ENCODE data around the gene EFNA5.
A peak's percentile ranks its signal among the peaks of the same experiment; 100 is the strongest.

Gene EFNA5

DNA sequence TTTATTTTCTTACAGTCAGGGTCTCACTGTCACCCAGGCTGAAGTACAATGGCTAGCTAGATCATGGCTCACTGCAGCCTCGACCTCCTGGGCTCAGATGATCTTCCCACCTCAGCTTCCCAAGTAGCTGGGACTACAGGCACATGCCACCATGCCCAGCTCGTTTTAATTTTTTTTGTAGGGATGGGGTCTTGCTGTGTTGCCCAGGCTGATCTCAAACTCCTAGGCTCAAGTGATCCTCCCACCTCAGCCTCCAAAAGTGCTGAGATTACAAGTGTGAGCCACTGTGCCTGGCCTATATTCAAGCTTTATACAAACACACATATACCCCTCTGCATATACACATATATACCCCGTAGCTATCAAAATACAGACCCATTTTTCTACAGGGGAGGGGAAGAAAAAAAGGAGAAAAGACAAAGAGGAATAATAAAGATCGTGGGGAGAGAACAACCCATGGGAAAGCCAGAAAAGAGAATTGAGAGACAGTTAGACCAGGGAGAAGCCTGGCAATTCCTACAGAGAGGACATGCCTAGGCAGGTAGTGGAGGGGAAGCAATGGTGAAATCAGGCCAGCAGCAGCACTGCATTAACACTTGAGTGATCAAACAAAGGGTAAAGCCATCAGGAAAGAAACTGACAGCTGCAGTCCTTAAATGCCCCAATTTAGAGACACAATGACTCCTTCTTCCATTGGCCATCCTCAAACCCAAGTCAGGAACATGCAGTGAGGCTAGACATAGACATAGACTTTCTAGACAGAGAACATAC lies 102.7 kb downstream of the EFNA5 start (continued):
- TF ChIP-seq ZNF701 (tag by site-specific recombination; IDR thresholded peaks at IDR 0.05) = no peak

DNA sequence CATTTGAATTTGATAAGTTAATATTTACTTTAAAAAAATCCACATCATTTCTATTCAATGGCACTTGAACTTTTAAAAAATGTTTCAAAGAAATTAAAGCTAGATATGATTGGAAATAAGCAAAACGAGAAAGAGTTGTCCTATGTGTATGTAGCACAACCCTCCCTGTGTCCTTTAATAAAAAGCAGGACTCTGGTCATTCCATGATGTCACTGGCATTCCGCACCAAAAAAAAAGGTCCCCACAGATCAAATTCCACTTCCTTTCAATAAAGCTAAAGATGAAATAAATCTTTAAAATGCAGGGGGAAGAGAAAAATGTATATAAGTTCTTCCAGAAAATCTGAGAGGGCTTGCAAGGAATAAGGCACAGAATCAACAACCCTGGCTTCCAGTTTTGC lies 103.8 kb downstream of the EFNA5 start:
- Histone ChIP-seq H3K9me3 (ENCODE audit: control insufficient read depth, insufficient read depth, low read depth, low read length) (no peaks in the 10 kb centered on the region), H3K4me3 (ENCODE audit: low read depth, low read length) (no peak overlapping the region), H3K4me1 (ENCODE audit: control insufficient read depth, insufficient read depth, low read length) (peaks cover 61% of the 10 kb centered on the region), H3K36me3 (ENCODE audit: control insufficient read depth in 2 of 2, insufficient read depth in 1 of 2, low read length in 2 of 2) (no peaks in the 10 kb centered on the region), H3K27ac (ENCODE audit: extremely low read depth, low read depth, low read length) (no peak overlapping the region)
- CTCF ChIA-PET = interaction anchor here (0.6 kb wide), 1 partner anchor 604 kb away, joined by 4 read pairs; no protein-coding TSS in a partner anchor
- POLR2A ChIA-PET = no interaction called here
- TF ChIP-seq, protein P1, sequence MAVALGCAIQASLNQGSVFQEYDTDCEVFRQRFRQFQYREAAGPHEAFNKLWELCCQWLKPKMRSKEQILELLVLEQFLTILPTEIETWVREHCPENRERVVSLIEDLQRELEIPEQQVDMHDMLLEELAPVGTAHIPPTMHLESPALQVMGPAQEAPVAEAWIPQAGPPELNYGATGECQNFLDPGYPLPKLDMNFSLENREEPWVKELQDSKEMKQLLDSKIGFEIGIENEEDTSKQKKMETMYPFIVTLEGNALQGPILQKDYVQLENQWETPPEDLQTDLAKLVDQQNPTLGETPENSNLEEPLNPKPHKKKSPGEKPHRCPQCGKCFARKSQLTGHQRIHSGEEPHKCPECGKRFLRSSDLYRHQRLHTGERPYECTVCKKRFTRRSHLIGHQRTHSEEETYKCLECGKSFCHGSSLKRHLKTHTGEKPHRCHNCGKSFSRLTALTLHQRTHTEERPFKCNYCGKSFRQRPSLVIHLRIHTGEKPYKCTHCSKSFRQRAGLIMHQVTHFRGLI (tag by site-specific recombination; IDR thresholded peaks at IDR 0.05) = no peak
- TF ChIP-seq ZNF391 (tag by site-specific recombination; IDR thresholded peaks at IDR 0.05; ENCODE audit: borderline replicate concordance, low read depth) (no peak), ATF2 (tag by site-specific recombination; IDR thresholded peaks at IDR 0.05; ENCODE audit: low read depth) (no peak), HOXC10 (CRISPR knock-in tag; IDR thresholded peaks at IDR 0.05) (no peak), ZNF76 (tag by site-specific recombination; IDR thresholded peaks at IDR 0.05; ENCODE audit: borderline replicate concordance, low read depth) (no peak), HIC1 (tag by site-specific recombination; IDR thresholded peaks at IDR 0.05) (no peak), KLF8 (tag by site-specific recombination; IDR thresholded peaks at IDR 0.05) (no peak), ZNF2 (tag by site-specific recombination; IDR thresholded peaks at IDR 0.05) (no peak)

DNA sequence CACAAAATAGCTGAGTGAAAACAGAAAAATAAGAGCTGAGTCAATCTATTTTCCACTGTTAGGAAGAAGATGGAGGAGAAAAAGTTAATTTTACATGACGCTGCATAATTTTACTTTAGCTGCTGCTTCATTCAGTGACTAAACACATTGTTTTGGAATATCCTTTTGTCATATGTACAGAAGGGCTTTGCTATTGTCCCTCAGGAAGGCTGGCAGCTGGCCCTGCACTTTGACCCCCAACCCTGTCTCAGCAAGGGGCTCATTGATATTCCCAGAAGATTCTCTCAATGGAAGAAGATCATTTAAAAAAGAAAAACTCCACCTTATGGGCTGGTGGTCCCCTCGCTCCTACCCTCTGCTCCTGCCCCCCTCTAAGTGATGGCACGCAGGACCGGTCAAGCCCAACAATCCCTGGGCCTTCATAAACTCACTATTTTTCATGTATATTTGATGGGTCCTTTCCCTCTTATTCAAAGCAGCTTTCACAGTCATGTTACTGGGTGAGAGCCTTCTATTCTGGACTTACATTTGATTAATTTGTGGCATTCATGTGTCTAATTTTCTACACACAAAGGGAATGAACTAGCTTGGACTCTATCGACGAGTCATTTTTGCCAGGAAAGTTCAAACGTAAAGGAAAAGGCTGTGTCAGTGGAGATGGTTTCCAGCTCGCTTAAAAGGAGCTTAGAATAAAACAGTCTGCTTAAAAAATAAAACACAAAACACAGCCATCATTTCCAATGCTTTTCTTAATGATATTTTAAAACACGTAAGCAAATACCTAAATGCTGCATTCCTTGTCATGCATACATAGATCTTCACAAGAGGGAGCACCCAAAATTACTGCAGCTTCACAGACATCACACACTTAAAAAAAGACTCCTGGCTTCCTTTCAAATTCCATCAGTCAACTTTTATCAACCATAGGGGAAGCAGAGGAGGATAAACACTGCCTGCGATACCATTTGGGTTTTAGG lies 104.7 kb downstream of the EFNA5 start:
- TF ChIP-seq, protein P2, sequence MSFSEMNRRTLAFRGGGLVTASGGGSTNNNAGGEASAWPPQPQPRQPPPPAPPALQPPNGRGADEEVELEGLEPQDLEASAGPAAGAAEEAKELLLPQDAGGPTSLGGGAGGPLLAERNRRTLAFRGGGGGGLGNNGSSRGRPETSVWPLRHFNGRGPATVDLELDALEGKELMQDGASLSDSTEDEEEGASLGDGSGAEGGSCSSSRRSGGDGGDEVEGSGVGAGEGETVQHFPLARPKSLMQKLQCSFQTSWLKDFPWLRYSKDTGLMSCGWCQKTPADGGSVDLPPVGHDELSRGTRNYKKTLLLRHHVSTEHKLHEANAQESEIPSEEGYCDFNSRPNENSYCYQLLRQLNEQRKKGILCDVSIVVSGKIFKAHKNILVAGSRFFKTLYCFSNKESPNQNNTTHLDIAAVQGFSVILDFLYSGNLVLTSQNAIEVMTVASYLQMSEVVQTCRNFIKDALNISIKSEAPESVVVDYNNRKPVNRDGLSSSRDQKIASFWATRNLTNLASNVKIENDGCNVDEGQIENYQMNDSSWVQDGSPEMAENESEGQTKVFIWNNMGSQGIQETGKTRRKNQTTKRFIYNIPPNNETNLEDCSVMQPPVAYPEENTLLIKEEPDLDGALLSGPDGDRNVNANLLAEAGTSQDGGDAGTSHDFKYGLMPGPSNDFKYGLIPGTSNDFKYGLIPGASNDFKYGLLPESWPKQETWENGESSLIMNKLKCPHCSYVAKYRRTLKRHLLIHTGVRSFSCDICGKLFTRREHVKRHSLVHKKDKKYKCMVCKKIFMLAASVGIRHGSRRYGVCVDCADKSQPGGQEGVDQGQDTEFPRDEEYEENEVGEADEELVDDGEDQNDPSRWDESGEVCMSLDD (tag by site-specific recombination; IDR thresholded peaks at IDR 0.05) = no peak
- TF ChIP-seq, protein P1 (tag by site-specific recombination; IDR thresholded peaks at IDR 0.05) = peak; percentile 84
- Histone ChIP-seq H3K4me3 (ENCODE audit: low read depth, low read length) (no peak overlapping the region), H3K9me3 (ENCODE audit: control insufficient read depth, insufficient read depth, low read depth, low read length) (no peaks in the 10 kb centered on the region; the same call in 1 of the 2 replicates), H3K36me3 (ENCODE audit: control insufficient read depth in 2 of 2, insufficient read depth in 1 of 2, low read length in 2 of 2) (no peaks in the 10 kb centered on the region), H3K4me1 (ENCODE audit: control insufficient read depth, insufficient read depth, low read length) (peaks cover 56% of the 10 kb centered on the region), H3K27ac (ENCODE audit: extremely low read depth, low read depth, low read length) (peak overlapping the region; percentile 37; the same call in 1 of the 2 replicates)
- ChIA-PET POLR2A (no interaction called here), CTCF (interaction anchor here (0.6 to 0.7 kb wide), 4 partner anchors 10 to 605 kb away, joined by 3 to 4 read pairs (median 4); no protein-coding TSS in a partner anchor)

All from HEK293 (cell line).